Lower leg skin (tissue), 4 donors: ENCODE results near the gene FBXO3. TPM values are rescaled to one million over a fixed set of nuclear protein-coding genes. Genes with fewer than 3 reads are reported as not detected.

Experiments used
- DNase-seq, 2 donors: peaks; one replicate each; pipeline ENCODE4 v3.0.0-alpha.2; 2019; ENCODE audit warnings: low spot score in 2 of 2
- H3K4me3 ChIP-seq: fragments of 200-600 bp; sonication (generic); 2 replicates; pipeline ENCODE4 v1.5.1; 2017; ENCODE audit warnings: mild to moderate bottlenecking, low read depth; ENCODE audit not compliant: poor library complexity, severe bottlenecking
- POLR2A ChIP-seq, 2 donors: fragments of 450-650 bp; IDR thresholded peaks; one replicate each; pipeline ENCODE4 v1.6.1; 2016 to 2017; ENCODE audit warnings: antibody characterized with exemption in 2 of 2, mild to moderate bottlenecking in 1 of 2, moderate library complexity in 1 of 2
- WGBS, 2 donors: methylation state at CpG; one replicate each; pipeline ENCODE4 v1.1.5; 2018; 5-methylcytosine and 5-hydroxymethylcytosine counted together
- intact Hi-C: fragments of 100-400 bp; cut with DNase I; formaldehyde crosslinking; loops from one replicate; pipeline ENCODE4 v1.15.0; 2023; ENCODE audit warnings: low total_unique reads
- total RNA-seq, 4 donors: library from RNA; depleted of rRNA; stranded (reverse); fragments of >200 nt; gene quantifications; one replicate each; pipeline ENCODE4 v1.1.0, GENCODE V29; 2016
- TF ChIP-seq, protein P1 (sequence below), 3 donors: fragments of 450-650 bp; IDR thresholded peaks; one replicate each; pipeline ENCODE4 v1.5.1; 2016; ENCODE audit warnings: antibody characterized with exemption in 3 of 3, mild to moderate bottlenecking in 3 of 3, moderate library complexity in 2 of 3

Gene FBXO3
- total RNA-seq, 4 donors from 2014 or later = 36.5 to 52.3 (median 48.0) TPM

DNA sequence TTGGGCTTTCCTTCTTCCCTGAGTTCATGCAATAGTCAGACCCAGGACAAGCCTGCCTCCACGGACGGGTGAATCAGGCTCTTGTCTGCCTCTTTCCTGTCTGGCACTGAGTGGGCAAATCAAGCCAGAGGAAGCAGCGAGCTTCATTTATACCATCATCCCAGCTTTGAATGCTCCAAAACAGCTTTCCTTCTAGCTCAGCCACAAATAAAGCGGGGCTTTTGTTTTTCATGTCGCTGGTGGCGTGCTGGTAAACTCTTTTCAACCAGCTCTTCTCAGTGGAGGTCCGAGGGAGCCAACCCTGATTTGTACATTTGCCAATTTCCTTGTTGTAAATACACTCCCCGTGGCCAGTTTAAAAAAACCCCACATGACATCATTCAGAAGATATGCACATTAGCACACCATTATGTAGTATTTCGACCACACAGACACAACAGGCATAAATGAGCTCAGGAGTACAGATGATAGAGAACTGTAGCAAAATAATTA, 82.3 kb downstream of the FBXO3 start:
- intact Hi-C loops = no loop called here
- no peak overlapping the region for H3K4me3 ChIP-seq
- 24 to 26% methylated on average over 9 of the region's 9 CpGs for WGBS, 2 donors
- TF ChIP-seq, protein P1, sequence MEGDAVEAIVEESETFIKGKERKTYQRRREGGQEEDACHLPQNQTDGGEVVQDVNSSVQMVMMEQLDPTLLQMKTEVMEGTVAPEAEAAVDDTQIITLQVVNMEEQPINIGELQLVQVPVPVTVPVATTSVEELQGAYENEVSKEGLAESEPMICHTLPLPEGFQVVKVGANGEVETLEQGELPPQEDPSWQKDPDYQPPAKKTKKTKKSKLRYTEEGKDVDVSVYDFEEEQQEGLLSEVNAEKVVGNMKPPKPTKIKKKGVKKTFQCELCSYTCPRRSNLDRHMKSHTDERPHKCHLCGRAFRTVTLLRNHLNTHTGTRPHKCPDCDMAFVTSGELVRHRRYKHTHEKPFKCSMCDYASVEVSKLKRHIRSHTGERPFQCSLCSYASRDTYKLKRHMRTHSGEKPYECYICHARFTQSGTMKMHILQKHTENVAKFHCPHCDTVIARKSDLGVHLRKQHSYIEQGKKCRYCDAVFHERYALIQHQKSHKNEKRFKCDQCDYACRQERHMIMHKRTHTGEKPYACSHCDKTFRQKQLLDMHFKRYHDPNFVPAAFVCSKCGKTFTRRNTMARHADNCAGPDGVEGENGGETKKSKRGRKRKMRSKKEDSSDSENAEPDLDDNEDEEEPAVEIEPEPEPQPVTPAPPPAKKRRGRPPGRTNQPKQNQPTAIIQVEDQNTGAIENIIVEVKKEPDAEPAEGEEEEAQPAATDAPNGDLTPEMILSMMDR (IDR thresholded peaks at IDR 0.05) = no peak
- no peak for TF ChIP-seq POLR2A (IDR thresholded peaks at IDR 0.05)
- DNase-seq = peak; percentile 77 to 92

DNA sequence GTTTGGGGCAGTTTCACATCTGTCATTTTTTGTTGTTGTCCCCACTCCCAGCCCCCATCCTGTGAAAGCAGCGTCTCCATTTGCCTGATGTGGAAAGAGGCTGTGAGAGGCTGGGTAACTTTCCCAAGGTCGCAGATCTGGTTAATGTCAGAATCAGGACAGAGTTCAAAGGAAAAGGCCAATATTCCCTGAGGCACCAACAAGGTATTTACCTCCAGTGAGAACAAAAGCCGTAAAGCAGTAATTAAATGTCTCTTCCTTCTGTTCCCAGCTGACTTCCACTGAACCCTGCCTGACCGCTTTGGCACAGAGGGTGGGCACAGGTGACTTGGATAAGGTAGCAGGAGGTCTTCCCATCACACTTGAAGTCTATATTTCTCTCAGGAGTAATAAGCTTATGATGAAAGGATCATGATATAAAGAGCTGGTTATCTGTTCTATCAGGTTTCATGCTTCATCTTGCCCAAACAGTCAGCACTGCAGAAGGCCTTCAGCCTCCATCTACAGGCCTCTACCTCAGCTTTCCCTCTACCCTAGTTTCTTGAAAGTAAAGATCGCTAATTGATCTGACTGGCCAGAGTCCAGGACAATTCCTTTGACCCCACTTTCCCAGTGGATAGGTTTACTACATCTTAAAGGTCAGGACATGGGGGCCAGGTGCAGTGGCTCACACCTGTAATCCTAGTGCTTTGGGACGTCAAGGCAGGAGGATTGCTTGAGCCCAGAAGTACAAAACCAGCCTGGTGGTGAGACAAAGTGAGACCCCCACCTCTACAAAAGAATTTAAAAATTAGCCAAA, 83.1 kb downstream of the FBXO3 start:
- 45 to 47% methylated on average over 6 of the region's 6 CpGs for WGBS, 2 donors
- intact Hi-C loops = no loop called here
- no peak overlapping the region for H3K4me3 ChIP-seq
- no peak for DNase-seq
- TF ChIP-seq, protein P1 (IDR thresholded peaks at IDR 0.05) = no peak
- TF ChIP-seq POLR2A (IDR thresholded peaks at IDR 0.05) = no peak

Other genes with a start within 250 kb of the FBXO3 start
- gene C11orf91, start 73.7 kb downstream of the FBXO3 start, total RNA-seq = under 1 TPM in 1 of 4 donors, not detected in 3; 0.49 TPM
- 100 to 1,000 TPM; 222 to 444 (median 324) TPM for gene CD59, start 38.1 kb downstream of the FBXO3 start, total RNA-seq
- 10 to 100 TPM in 2 of 4 donors, 1 to 10 TPM in 2; 2.2 to 15.6 (median 9.8) TPM for gene LMO2, start 117.6 kb upstream of the FBXO3 start, total RNA-seq